ENCODE data around the gene ATP6V1C2.

- TF ChIP-seq, protein P1, sequence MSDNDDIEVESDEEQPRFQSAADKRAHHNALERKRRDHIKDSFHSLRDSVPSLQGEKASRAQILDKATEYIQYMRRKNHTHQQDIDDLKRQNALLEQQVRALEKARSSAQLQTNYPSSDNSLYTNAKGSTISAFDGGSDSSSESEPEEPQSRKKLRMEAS (IDR thresholded peaks at IDR 0.05), result no peak
- no peak for TF ChIP-seq POLR2A (IDR thresholded peaks at IDR 0.05; ENCODE audit: low read length)
- TF ChIP-seq CTCF (IDR thresholded peaks at IDR 0.05), result no peak
- no peak for TF ChIP-seq PHF8 (IDR thresholded peaks at IDR 0.05; ENCODE audit: borderline replicate concordance, low read depth)
- TF ChIP-seq EP300 (IDR thresholded peaks at IDR 0.05), result no peak
- TF ChIP-seq RFX5 (IDR thresholded peaks at IDR 0.05), result no peak
- TF ChIP-seq, protein P2, sequence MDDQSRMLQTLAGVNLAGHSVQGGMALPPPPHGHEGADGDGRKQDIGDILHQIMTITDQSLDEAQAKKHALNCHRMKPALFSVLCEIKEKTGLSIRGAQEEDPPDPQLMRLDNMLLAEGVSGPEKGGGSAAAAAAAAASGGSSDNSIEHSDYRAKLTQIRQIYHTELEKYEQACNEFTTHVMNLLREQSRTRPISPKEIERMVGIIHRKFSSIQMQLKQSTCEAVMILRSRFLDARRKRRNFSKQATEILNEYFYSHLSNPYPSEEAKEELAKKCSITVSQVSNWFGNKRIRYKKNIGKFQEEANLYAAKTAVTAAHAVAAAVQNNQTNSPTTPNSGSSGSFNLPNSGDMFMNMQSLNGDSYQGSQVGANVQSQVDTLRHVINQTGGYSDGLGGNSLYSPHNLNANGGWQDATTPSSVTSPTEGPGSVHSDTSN (IDR thresholded peaks at IDR 0.05), result no peak
- no peak for TF ChIP-seq FOXS1 (CRISPR knock-in tag; IDR thresholded peaks at IDR 0.05)
Observed at GRCh38 chr2:10706033-10706432, 15.4 kb upstream of the ATP6V1C2 start.
